ENCODE measurements around the gene POT1.

GRCh38 chr7:124773339-124773738 is 156.3 kb downstream of the POT1 start:
- TF ChIP-seq, protein P1, sequence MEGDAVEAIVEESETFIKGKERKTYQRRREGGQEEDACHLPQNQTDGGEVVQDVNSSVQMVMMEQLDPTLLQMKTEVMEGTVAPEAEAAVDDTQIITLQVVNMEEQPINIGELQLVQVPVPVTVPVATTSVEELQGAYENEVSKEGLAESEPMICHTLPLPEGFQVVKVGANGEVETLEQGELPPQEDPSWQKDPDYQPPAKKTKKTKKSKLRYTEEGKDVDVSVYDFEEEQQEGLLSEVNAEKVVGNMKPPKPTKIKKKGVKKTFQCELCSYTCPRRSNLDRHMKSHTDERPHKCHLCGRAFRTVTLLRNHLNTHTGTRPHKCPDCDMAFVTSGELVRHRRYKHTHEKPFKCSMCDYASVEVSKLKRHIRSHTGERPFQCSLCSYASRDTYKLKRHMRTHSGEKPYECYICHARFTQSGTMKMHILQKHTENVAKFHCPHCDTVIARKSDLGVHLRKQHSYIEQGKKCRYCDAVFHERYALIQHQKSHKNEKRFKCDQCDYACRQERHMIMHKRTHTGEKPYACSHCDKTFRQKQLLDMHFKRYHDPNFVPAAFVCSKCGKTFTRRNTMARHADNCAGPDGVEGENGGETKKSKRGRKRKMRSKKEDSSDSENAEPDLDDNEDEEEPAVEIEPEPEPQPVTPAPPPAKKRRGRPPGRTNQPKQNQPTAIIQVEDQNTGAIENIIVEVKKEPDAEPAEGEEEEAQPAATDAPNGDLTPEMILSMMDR (conservative IDR thresholded peaks at IDR 0.05; ENCODE audit: low read depth, low read length): no peak
- TF ChIP-seq EZH2 (IDR thresholded peaks at IDR 0.05; ENCODE audit: low read length, unreplicated experiment): no peak
